HepG2 (cell line): ENCODE data around the gene BCL2L11. TPM values are rescaled to one million over a fixed set of nuclear protein-coding genes. Genes with fewer than 3 reads are reported as not detected.
A peak's percentile ranks its signal among the peaks of the same experiment; 100 is the strongest.

ENCODE experiments used
- HOXA7 ChIP-seq: sonication (generic); formaldehyde crosslinking; IDR thresholded peaks from 2 replicates; pipeline ENCODE4 v1.8.1; 2022; ENCODE audit warnings: mild to moderate bottlenecking, missing genetic modification reagents, moderate library complexity
- HOXD1 ChIP-seq: sonication (generic); formaldehyde crosslinking; IDR thresholded peaks from 2 replicates; pipeline ENCODE4 v1.5.0; 2020; ENCODE audit warnings: missing genetic modification reagents
- MATR3 ChIP-seq: sonication (generic); formaldehyde crosslinking; IDR thresholded peaks from 2 replicates; pipeline ENCODE4 v1.4.0; 2020; ENCODE audit warnings: missing genetic modification reagents
- MXD3 ChIP-seq: IDR thresholded peaks from 2 replicates; pipeline ENCODE4 v1.6.1; 2016; ENCODE audit warnings: mild to moderate bottlenecking, missing biosample characterization, missing genetic modification reagents
- PBX2 ChIP-seq: IDR thresholded peaks from 2 replicates; pipeline ENCODE4 v1.6.1; 2016; ENCODE audit warnings: control low read depth
- RFX3 ChIP-seq: IDR thresholded peaks from 2 replicates; pipeline ENCODE4 v1.6.1; 2016; ENCODE audit warnings: missing biosample characterization, missing genetic modification reagents
- SIN3A ChIP-seq: IDR thresholded peaks from 2 replicates; pipeline ENCODE4 v1.6.1; 2011; ENCODE audit warnings: low read depth, mild to moderate bottlenecking, control low read depth, low read length, borderline replicate concordance
- TBL1XR1 ChIP-seq: fragments of 150-350 bp; IDR thresholded peaks from 2 replicates; pipeline ENCODE4 v1.6.1; 2014; ENCODE audit warnings: borderline replicate concordance, low read length; ENCODE audit not compliant: partially characterized antibody
- TBX2 ChIP-seq: sonication (generic); formaldehyde crosslinking; IDR thresholded peaks from 2 replicates; pipeline ENCODE4 v1.5.0; 2020; ENCODE audit warnings: missing genetic modification reagents, mild to moderate bottlenecking, borderline replicate concordance
- TEF ChIP-seq: sonication (generic); formaldehyde crosslinking; IDR thresholded peaks from 2 replicates; pipeline ENCODE4 v1.5.0; 2020; ENCODE audit warnings: missing genetic modification reagents
- ZBTB20 ChIP-seq: sonication (generic); formaldehyde crosslinking; IDR thresholded peaks from 2 replicates; pipeline ENCODE4 v1.8.1; 2023; ENCODE audit warnings: missing genetic modification reagents, low read depth, mild to moderate bottlenecking, borderline replicate concordance
- ZBTB34 ChIP-seq: sonication (generic); formaldehyde crosslinking; IDR thresholded peaks from 2 replicates; pipeline ENCODE4 v1.8.0; 2022; ENCODE audit warnings: mild to moderate bottlenecking, missing genetic modification reagents
- ZMYM2 ChIP-seq: sonication (generic); formaldehyde crosslinking; IDR thresholded peaks from 2 replicates; pipeline ENCODE4 v1.8.0; 2022; ENCODE audit warnings: mild to moderate bottlenecking, missing genetic modification reagents
- ZNF142 ChIP-seq: sonication (generic); formaldehyde crosslinking; IDR thresholded peaks from 2 replicates; pipeline ENCODE4 v1.4.0; 2020; ENCODE audit warnings: missing genetic modification reagents
- ZNF503 ChIP-seq: sonication (generic); formaldehyde crosslinking; IDR thresholded peaks from 2 replicates; pipeline ENCODE4 v1.4.0; 2020; ENCODE audit warnings: missing genetic modification reagents
- ZNF672 ChIP-seq: sonication (generic); formaldehyde crosslinking; IDR thresholded peaks from 2 replicates; pipeline ENCODE4 v1.8.1; 2022; ENCODE audit warnings: missing genetic modification reagents
- ZNF788 ChIP-seq: sonication (generic); formaldehyde crosslinking; IDR thresholded peaks from 2 replicates; pipeline ENCODE4 v1.5.0; 2020; ENCODE audit warnings: mild to moderate bottlenecking, missing genetic modification reagents, borderline replicate concordance
- ZSCAN29 ChIP-seq: sonication (generic); formaldehyde crosslinking; conservative IDR thresholded peaks from 2 replicates; pipeline ENCODE4 v1.4.0; 2020; ENCODE audit warnings: mild to moderate bottlenecking, missing genetic modification reagents
- polyA plus RNA-seq, 8 experiments: library from polyadenylated mRNA; depleted of rRNA in 3 of 8; stranded (reverse) in 7 of 8; unstranded in 1 of 8; fragments of >200 nt; fragmentation: Illumina TruSeq in 4 of 8; extraction: Trizol in 4 of 8; gene quantifications; 2 replicates each; pipeline versions ENCODE4 v1.2.1 to v1.2.3, GENCODE V29; 2011 to 2016; ENCODE audit warnings: low read depth in 4 of 8, missing spikeins in 1 of 8, mixed read lengths in 1 of 8; ENCODE audit not compliant: insufficient read depth in 1 of 8
- total RNA-seq, 5 experiments: library from RNA; depleted of rRNA; stranded (reverse); fragments of >200 nt; fragmentation: Illumina TruSeq; extraction: Trizol; gene quantifications; 2 replicates each; pipeline ENCODE4 v1.2.3, GENCODE V29; 2016; ENCODE audit warnings: low read depth in 1 of 5

Gene BCL2L11
- total and polyA plus RNA-seq, 2 of the 13 experiments (the other 11 are each of a cell fraction or from before 2014, with no cell fraction given) = 6.1 to 9.7 TPM

GRCh38 chr2:111178730-111179405, 58.2 kb downstream of the BCL2L11 start (continued):
- no peak for TF ChIP-seq ZNF503 (CRISPR knock-in tag)
- no peak for TF ChIP-seq RFX3
- TF ChIP-seq TBL1XR1 = peak; percentile 56
- TF ChIP-seq PBX2 (CRISPR knock-in tag) = no peak
- no peak for TF ChIP-seq ZNF672 (CRISPR knock-in tag)
- TF ChIP-seq HOXA7 (CRISPR knock-in tag) = no peak
- no peak for TF ChIP-seq SIN3A
- TF ChIP-seq MXD3 (CRISPR knock-in tag) = no peak
- TF ChIP-seq TEF = no peak
- TF ChIP-seq ZBTB34 (CRISPR knock-in tag) = 0 out of 2 replicates have a peak, but pooled peaks have one; percentile 57
- TF ChIP-seq ZNF142 (CRISPR knock-in tag) = no peak
- 0 out of 2 replicates have a peak, but pooled peaks have one; percentile 66 for TF ChIP-seq ZNF788
- no peak for TF ChIP-seq MATR3 (CRISPR knock-in tag)
- 0 out of 2 replicates have a peak, but pooled peaks have one; percentile 41 for TF ChIP-seq ZBTB20
- TF ChIP-seq HOXD1 = no peak
- peak; percentile 55; the same call in 1 of the 2 replicates for TF ChIP-seq TBX2
- TF ChIP-seq ZSCAN29 (CRISPR knock-in tag) = peak; percentile 73; the same call in 1 of the 2 replicates
- TF ChIP-seq ZMYM2 = 0 out of 2 replicates have a peak, but pooled peaks have one; percentile 53
